Skeletal muscle cell (primary cell): ENCODE data around the gene PRMT2.
"Not testable (repeated sequence)": the region's sequence is repeated elsewhere in the genome, so short reads cannot be mapped to it uniquely, and the experiment has no call there.

ENCODE experiments used
- DNase-seq: peaks from one replicate; pipeline ENCODE4 v3.0.0-alpha.2; 2010; ENCODE audit warnings: low read depth
- H3K4me3 ChIP-seq: 2 replicates; pipeline ENCODE4 v1.5.1; 2011; ENCODE audit warnings: low read depth, mild to moderate bottlenecking, control low read depth, low read length, moderate library complexity

The PRMT2 gene

GRCh38 chr21:46616656-46617055, 18.8 kb upstream of the PRMT2 start:
- DNase-seq, result no peak

GRCh38 chr21:46617267-46618051, 18.0 kb upstream of the PRMT2 start:
- DNase-seq, result peak; percentile 25
- no peak overlapping the region for H3K4me3 ChIP-seq

More at GRCh38 chr21:46616656-46617055, 18.8 kb upstream of the PRMT2 start:
- no peak overlapping the region for H3K4me3 ChIP-seq

- no peak overlapping the region for H3K4me3 ChIP-seq
- DNase-seq, result no peak
Observed at GRCh38 chr21:46618738-46619379, 16.6 kb upstream of the PRMT2 start.

GRCh38 chr21:46619846-46620245, 15.6 kb upstream of the PRMT2 start:
- H3K4me3 ChIP-seq, result no peak overlapping the region
- DNase-seq, result no peak

- DNase-seq, result no peak
- H3K4me3 ChIP-seq, result no peak overlapping the region
Observed at GRCh38 chr21:46620846-46621245, 14.6 kb upstream of the PRMT2 start.

GRCh38 chr21:46621457-46622182, 13.9 kb upstream of the PRMT2 start:
- DNase-seq, result no peak
- no peak overlapping the region for H3K4me3 ChIP-seq

- no peak overlapping the region for H3K4me3 ChIP-seq
- DNase-seq, result no peak
Observed at GRCh38 chr21:46622226-46622625, 13.2 kb upstream of the PRMT2 start.

- H3K4me3 ChIP-seq, result no peak overlapping the region
- no peak for DNase-seq
Observed at GRCh38 chr21:46624050-46624449, 11.4 kb upstream of the PRMT2 start.

GRCh38 chr21:46625759-46626158, 9.7 kb upstream of the PRMT2 start:
- no peak for DNase-seq
- H3K4me3 ChIP-seq, result no peak overlapping the region

- no peak overlapping the region for H3K4me3 ChIP-seq
- no peak for DNase-seq
Observed at GRCh38 chr21:46626536-46626935, 8.9 kb upstream of the PRMT2 start.

- H3K4me3 ChIP-seq, result no peak overlapping the region
- no peak for DNase-seq
Observed at GRCh38 chr21:46626975-46627501, 8.4 kb upstream of the PRMT2 start.

- H3K4me3 ChIP-seq, result no peak overlapping the region
- DNase-seq, result no peak
Observed at GRCh38 chr21:46627726-46628125, 7.7 kb upstream of the PRMT2 start.

- no peak overlapping the region for H3K4me3 ChIP-seq
- no peak for DNase-seq
Observed at GRCh38 chr21:46628868-46629267, 6.6 kb upstream of the PRMT2 start.

GRCh38 chr21:46630915-46631314, 4.6 kb upstream of the PRMT2 start:
- not testable (repeated sequence) for DNase-seq, H3K4me3 ChIP-seq

- DNase-seq, result no peak
Observed at GRCh38 chr21:46633566-46633965, 1.9 kb upstream of the PRMT2 start.

GRCh38 chr21:46634427-46634826, 1.0 kb upstream of the PRMT2 start:
- DNase-seq, result no peak

More at GRCh38 chr21:46633566-46633965, 1.9 kb upstream of the PRMT2 start:
- no peak overlapping the region for H3K4me3 ChIP-seq

GRCh38 chr21:46634966-46635323, 529 bp upstream of the PRMT2 start:
- DNase-seq, result peak; percentile 59
- H3K4me3 ChIP-seq, result peak overlapping the region; percentile 100

More at GRCh38 chr21:46634427-46634826, 1.0 kb upstream of the PRMT2 start:
- H3K4me3 ChIP-seq, result peak overlapping the region; percentile 100

- peak overlapping the region; percentile 100 for H3K4me3 ChIP-seq
- DNase-seq, result no peak
Observed at GRCh38 chr21:46636181-46636512, 673 bp downstream of the PRMT2 start.

GRCh38 chr21:46636550-46637285, 1.2 kb downstream of the PRMT2 start:
- DNase-seq, result no peak
- peak overlapping the region; percentile 100 for H3K4me3 ChIP-seq
